Esophagus muscularis mucosa (tissue), 4 donors: ENCODE data around the gene CDX1.

Experiments
- CTCF ChIP-seq, 3 experiments: fragments of 200-600 bp in 2 of 3; fragments of 450-650 bp in 1 of 3; sonication (generic) in 2 of 3; IDR thresholded peaks; one replicate each; pipeline ENCODE4 v1.5.1; 2017 to 2019; ENCODE audit warnings: antibody characterized with exemption in 3 of 3, mild to moderate bottlenecking in 2 of 3, moderate library complexity in 1 of 3
- EP300 ChIP-seq: sonication (generic); formaldehyde crosslinking; IDR thresholded peaks from one replicate; pipeline ENCODE4 v1.6.1; 2017; ENCODE audit warnings: antibody characterized with exemption
- POLR2A ChIP-seq: fragments of 450-650 bp; IDR thresholded peaks from one replicate; pipeline ENCODE4 v1.6.1; 2017; ENCODE audit warnings: antibody characterized with exemption, moderate library complexity, mild to moderate bottlenecking, low read depth

GRCh38 chr5:150158170-150158949, 8.2 kb upstream of the CDX1 start:
- TF ChIP-seq POLR2A, result no peak
- TF ChIP-seq CTCF (IDR thresholded peaks at IDR 0.05), result no peak
- no peak for TF ChIP-seq EP300
